Right lobe of liver (tissue), 6 donors: Measurements from ENCODE around the gene FRMD4A. TPM values are rescaled to one million over a fixed set of nuclear protein-coding genes. Genes with fewer than 3 reads are reported as not detected.

Source experiments
- ATAC-seq, 4 donors: fragments of 200-7000 bp; cut with Tn5 transposase; one replicate each; pipeline ENCODE4 v1.9.1; 2020; ENCODE audit warnings: mild to moderate bottlenecking in 4 of 4, moderate library complexity in 4 of 4
- DNase-seq, 3 donors: peaks; one replicate each; pipeline ENCODE4 v3.0.0-alpha.2; 2020
- H3K27ac ChIP-seq, 3 donors: fragments of 200-600 bp; one replicate each; pipeline ENCODE4 v1.8.0; 2022
- H3K27me3 ChIP-seq, 2 donors: fragments of 200-600 bp; one replicate each; pipeline ENCODE4 v1.8.0; 2022
- H3K36me3 ChIP-seq, 4 donors: fragments of 200-600 bp; sonication (generic) in 1 of 4; one replicate each; pipeline versions ENCODE4 v1.5.1 to v1.8.0; 2017 to 2022; ENCODE audit warnings: control low read depth in 1 of 4
- H3K4me1 ChIP-seq, 4 donors: fragments of 200-600 bp; sonication (generic) in 1 of 4; one replicate each; pipeline versions ENCODE4 v1.5.1 to v1.8.0; 2017 to 2022; ENCODE audit warnings: control low read depth in 1 of 4
- H3K4me3 ChIP-seq, 3 donors: fragments of 200-600 bp; one replicate each; pipeline ENCODE4 v1.8.0; 2022
- H3K9me3 ChIP-seq, 4 donors: fragments of 200-600 bp; sonication (generic) in 1 of 4; one replicate each; pipeline versions ENCODE4 v1.5.1 to v1.8.0; 2017 to 2022; ENCODE audit warnings: control low read depth in 1 of 4
- POLR2A ChIP-seq: fragments of 450-650 bp; IDR thresholded peaks from one replicate; pipeline ENCODE4 v1.6.1; 2017; ENCODE audit warnings: antibody characterized with exemption, mild to moderate bottlenecking
- WGBS: methylation state at CpG from one replicate; pipeline ENCODE4 v1.1.6; 2018; ENCODE audit warnings: low coverage, low lambda C conversion rate; ENCODE audit not compliant: insufficient coverage; ENCODE audit errors: missing lambda C conversion rate; 5-methylcytosine and 5-hydroxymethylcytosine counted together
- intact Hi-C, 2 donors: fragments of 100-400 bp; cut with DNase I; formaldehyde crosslinking; loops; one replicate each; pipeline versions ENCODE4 v1.11.2 to v1.14.1; 2022
- total RNA-seq, 6 experiments: library from RNA; depleted of rRNA in 2 of 6; stranded (reverse); fragments of >200 nt in 2 of 6; fragmentation: NEBNext Ultra II Directional in 3 of 6; extraction: Animal tissue kit (Norgen Biotek cat#: 25700) in 3 of 6; gene quantifications; one replicate each; pipeline versions ENCODE4 v1.1.0 to v1.2.4, GENCODE V29; 2016 to 2023
- TF ChIP-seq, protein P1 (sequence below), 4 donors: fragments of 200-600 bp in 3 of 4; fragments of 450-650 bp in 1 of 4; IDR thresholded peaks; one replicate each; pipeline versions ENCODE4 v1.5.1 to v1.8.0; 2016 to 2022; ENCODE audit warnings: antibody characterized with exemption in 4 of 4, mild to moderate bottlenecking in 2 of 4
- donor health status: DM: no; HTN: yes; CAD: no.
- donor health status: DM: no; HTN: no; CAD: no.
- donor health status: DM: no; HTN: no; CAD: no.
- donor health status: DM: no; HTN: yes; CAD: no.
- donor health status: DM: no; HTN: yes; CAD: no.

The FRMD4A gene
- total RNA-seq, 6 experiments from 2014 or later, result 8.4 to 22.8 (median 13.3) TPM

DNA sequence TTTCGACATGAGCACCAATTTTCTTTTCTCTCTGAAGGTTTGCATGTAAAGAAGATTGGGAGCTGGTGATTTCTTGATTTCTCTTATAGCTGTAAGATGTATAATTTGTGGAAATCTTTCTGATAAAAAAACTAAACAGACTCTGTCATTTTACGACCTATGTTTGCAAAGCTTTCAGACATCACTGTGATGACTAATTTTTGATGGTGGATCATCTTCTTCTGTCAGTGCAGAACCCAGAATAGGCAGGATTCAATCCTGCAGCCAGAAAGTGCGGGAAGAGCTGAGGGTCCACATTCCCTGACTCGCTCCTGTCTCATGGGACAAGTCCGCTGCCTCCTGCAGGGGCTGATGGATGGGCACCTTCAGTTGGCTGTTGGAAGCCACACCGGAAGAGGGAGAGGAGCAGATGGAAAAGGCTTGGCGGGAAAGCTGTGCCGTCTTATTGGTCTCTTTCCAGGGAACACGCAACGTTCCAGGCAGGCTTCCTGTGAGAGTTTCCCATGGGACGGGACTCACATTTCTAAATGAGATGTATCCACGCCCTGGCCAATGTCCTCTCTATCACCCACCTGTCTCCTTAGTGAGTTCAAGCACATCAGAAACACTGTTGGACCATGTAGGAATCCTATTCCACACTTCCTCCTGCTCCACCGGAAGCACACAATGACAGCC, 557.1 kb downstream of the FRMD4A start:
- no peak for DNase-seq
- intact Hi-C loops, result no loop called here
- Histone ChIP-seq H3K27ac (no peak overlapping the region), H3K27me3 (no peaks in the 10 kb centered on the region), H3K36me3 (no peaks in the 10 kb centered on the region), H3K4me3 (no peak overlapping the region), H3K4me1 (no peaks in the 10 kb centered on the region), H3K9me3 (no peaks in the 10 kb centered on the region)
- WGBS, result 84% methylated on average over 13 of the region's 13 CpGs
- TF ChIP-seq POLR2A, result no peak
- TF ChIP-seq, protein P1, sequence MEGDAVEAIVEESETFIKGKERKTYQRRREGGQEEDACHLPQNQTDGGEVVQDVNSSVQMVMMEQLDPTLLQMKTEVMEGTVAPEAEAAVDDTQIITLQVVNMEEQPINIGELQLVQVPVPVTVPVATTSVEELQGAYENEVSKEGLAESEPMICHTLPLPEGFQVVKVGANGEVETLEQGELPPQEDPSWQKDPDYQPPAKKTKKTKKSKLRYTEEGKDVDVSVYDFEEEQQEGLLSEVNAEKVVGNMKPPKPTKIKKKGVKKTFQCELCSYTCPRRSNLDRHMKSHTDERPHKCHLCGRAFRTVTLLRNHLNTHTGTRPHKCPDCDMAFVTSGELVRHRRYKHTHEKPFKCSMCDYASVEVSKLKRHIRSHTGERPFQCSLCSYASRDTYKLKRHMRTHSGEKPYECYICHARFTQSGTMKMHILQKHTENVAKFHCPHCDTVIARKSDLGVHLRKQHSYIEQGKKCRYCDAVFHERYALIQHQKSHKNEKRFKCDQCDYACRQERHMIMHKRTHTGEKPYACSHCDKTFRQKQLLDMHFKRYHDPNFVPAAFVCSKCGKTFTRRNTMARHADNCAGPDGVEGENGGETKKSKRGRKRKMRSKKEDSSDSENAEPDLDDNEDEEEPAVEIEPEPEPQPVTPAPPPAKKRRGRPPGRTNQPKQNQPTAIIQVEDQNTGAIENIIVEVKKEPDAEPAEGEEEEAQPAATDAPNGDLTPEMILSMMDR (IDR thresholded peaks at IDR 0.05), result no peak
- ATAC-seq, result no peak

GRCh38 chr10:13773043-13773442, 557.7 kb downstream of the FRMD4A start:
- intact Hi-C loops, result no loop called here

DNA sequence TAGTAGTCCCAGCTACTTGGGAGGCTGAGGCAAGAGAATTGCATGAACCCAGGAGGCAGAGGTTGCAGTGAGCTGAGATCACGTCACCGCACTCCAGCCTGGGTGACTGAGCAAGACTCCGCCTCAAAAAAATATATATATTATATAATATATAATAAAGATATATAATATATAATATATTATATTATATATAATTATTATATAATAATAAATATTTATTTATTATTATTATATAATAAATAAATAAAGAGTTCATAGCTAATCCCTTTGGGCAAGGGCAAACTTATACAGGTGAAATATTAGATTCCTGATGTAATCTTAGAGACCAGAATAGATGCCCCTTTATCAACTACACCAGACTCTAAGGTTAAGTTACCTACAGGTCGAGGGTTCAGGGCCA, 558.7 kb downstream of the FRMD4A start:
- ATAC-seq, result no peak
- Histone ChIP-seq H3K36me3 (no peaks in the 10 kb centered on the region), H3K4me1 (no peaks in the 10 kb centered on the region), H3K27me3 (no peaks in the 10 kb centered on the region), H3K27ac (no peak overlapping the region), H3K9me3 (no peaks in the 10 kb centered on the region), H3K4me3 (no peak overlapping the region)
- intact Hi-C loops, result no loop called here
- WGBS, result 77% methylated on average over 3 of the region's 4 CpGs
- DNase-seq, result no peak
- no peak for TF ChIP-seq POLR2A
- TF ChIP-seq, protein P1 (IDR thresholded peaks at IDR 0.05), result no peak

More at GRCh38 chr10:13773043-13773442, 557.7 kb downstream of the FRMD4A start:
- DNase-seq (no peak), ATAC-seq (no peak)
- no peaks in the 10 kb centered on the region for H3K4me1 ChIP-seq
- H3K27ac ChIP-seq, result no peak overlapping the region
- H3K27me3 ChIP-seq, result no peaks in the 10 kb centered on the region
- no peaks in the 10 kb centered on the region for H3K9me3 ChIP-seq
- WGBS, result 92% methylated on average over 7 of the region's 8 CpGs
- TF ChIP-seq, protein P1 (IDR thresholded peaks at IDR 0.05), result no peak
- no peak for TF ChIP-seq POLR2A
- H3K4me3 ChIP-seq, result no peak overlapping the region
- no peaks in the 10 kb centered on the region for H3K36me3 ChIP-seq

DNA sequence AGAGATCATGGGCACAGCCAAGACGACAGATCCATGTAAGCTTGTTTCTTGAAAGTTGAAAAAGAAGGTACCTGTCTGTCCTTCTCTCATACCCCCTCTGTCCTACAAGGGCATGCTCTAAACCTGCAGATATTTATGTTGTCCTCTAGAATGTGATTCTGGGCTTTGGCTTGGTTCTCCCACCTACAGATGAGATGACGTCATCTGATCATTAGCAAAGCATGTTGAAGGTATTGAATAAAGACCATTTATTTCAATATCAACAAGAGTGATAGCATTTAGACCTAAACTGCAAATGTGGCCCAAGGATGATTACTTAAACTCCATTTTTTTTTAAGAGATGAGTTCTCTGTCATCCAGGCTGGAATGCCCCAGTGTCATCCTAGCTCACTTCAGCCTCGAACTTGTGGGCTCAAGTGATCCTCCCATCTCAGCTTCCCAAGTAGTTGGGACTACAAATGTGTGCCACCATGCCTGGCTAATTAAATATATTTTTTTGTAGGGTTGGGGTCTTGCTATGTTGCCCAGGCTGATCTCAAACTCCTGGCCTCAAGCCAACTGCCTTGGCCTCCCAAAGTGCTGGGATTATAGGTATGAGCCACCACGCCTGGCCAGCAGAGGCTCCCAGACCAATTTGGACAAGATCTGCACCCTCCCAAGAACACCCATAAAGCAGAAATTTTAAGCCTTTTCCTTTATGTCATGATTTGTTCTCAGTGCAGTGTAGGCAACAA, 559.8 kb downstream of the FRMD4A start:
- H3K4me3 ChIP-seq, result no peak overlapping the region
- intact Hi-C loops, result no loop called here
- TF ChIP-seq, protein P1 (IDR thresholded peaks at IDR 0.05), result no peak
- no peak for TF ChIP-seq POLR2A
- 81% methylated on average over 4 of the region's 4 CpGs for WGBS
- H3K4me1 ChIP-seq, result peaks cover 0 to 7% (median 3%) of the 10 kb centered on the region in 4 donors
- ATAC-seq (no peak), DNase-seq (no peak)
- H3K27me3 ChIP-seq, result no peaks in the 10 kb centered on the region
- no peaks in the 10 kb centered on the region for H3K36me3 ChIP-seq
- H3K27ac ChIP-seq, result no peak overlapping the region
- H3K9me3 ChIP-seq, result no peaks in the 10 kb centered on the region
